Right lobe of liver (tissue), 4 donors: Measurements from ENCODE around the gene TMEM151A.

Experiments
- CTCF ChIP-seq, 4 donors: fragments of 200-600 bp in 3 of 4; fragments of 450-650 bp in 1 of 4; IDR thresholded peaks; one replicate each; pipeline versions ENCODE4 v1.5.1 to v1.8.0; 2016 to 2022; ENCODE audit warnings: antibody characterized with exemption in 4 of 4, mild to moderate bottlenecking in 2 of 4
- POLR2A ChIP-seq: fragments of 450-650 bp; IDR thresholded peaks from one replicate; pipeline ENCODE4 v1.6.1; 2017; ENCODE audit warnings: antibody characterized with exemption, mild to moderate bottlenecking
- donor health status: DM: no; HTN: no; CAD: no.
- donor health status: DM: no; HTN: no; CAD: no.
- donor health status: DM: no; HTN: yes; CAD: no.

DNA sequence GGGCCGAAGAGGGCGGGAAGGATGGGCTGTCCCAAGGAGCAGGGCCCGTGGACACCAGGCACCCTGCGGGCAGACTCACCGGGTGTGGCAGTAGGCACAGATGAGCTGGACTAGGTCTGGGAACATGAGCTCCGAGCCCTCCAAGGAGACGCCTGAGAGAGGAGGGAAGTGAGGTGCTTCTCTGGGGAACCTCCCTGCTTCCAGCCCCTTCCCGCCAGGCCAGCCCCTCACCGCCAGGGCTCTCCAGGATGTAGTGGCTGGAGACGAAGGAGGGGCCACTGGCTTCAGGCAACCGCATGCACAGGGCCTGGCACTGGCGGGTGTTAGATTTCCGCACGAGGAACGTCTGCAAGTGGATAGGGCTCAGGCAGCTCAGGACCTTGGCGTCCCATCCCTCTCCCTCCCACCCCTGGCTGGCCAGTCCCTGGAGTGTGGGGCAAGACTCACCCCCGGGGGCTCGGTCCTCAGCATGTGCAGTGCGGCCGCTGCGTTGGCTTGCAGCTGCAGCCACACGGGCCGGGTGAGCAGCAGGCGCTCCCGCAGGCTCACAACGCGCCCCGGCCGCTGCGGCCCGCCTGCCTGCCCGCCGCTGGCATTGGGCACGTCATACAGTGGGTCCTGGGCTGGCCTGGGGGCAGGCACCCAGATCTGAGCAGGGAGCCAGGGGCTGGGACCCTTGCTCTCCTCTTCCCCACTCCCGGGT, 44.0 kb downstream of the TMEM151A start:
- no peak for TF ChIP-seq CTCF (IDR thresholded peaks at IDR 0.05)
- no peak for TF ChIP-seq POLR2A
